ENCODE data around the gene IQSEC3. TPM values are rescaled to one million over a fixed set of nuclear protein-coding genes. Genes with fewer than 3 reads are reported as not detected.

Gene IQSEC3
- total RNA-seq, 1 experiment from 2014 or later = not detected

DNA sequence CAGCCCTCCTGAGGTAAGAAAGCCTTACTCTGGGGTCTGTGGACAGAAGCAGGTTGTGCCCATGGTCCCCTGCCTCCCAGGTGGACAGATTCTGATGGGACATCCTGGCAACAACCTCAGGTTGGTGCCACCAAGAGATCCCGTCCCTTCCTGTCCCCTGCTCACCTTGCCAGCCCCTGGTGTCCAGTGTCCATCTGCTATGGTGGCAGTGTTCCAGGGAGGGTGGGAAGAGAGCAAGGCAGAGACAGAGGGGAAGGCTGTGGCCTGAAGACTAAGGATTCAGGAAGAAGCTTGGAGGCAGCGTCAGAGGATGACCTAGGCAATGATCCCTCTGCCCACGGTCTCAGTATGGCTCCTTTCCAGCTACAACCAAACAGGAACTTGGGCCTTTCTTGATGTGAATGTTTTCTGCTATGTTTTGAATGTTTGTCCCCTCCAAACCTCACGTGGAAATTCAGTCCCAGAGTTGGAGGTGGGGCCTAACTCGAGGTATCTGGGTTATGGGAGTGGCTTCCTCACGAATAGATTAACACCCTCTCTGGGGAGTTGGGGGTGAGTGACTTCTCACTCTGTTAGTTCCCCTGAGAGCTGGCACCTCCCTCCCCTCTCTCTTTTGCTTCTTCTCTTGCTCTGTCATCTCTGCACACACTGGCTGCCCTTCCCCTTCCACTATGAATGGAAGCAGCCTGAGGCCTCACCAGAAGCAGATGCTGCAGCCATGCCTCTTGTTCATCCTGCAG is 26.9 kb downstream of the IQSEC3 start:
- Histone ChIP-seq H3K36me3 (ENCODE audit: insufficient read depth, low read length, poor library complexity, severe bottlenecking) (no peaks in the 10 kb centered on the region), H3K4me3 (ENCODE audit: low read depth, low read length, poor library complexity, severe bottlenecking) (no peak overlapping the region), H3K27me3 (replicated peaks; ENCODE audit: insufficient read depth, low read depth, low read length, poor library complexity) (peaks cover 6% of the 10 kb centered on the region), H3K4me1 (ENCODE audit: insufficient read depth, low read length, poor library complexity, severe bottlenecking) (no peaks in the 10 kb centered on the region), H3K9me3 (ENCODE audit: low read depth, low read length, poor library complexity, severe bottlenecking) (no peaks in the 10 kb centered on the region), H3K27ac (ENCODE audit: low read depth, low read length, poor library complexity, severe bottlenecking) (no peak overlapping the region)
- intact Hi-C loops (cut with micrococcal nuclease; ENCODE audit: unreplicated experiment) = no loop called here
- CTCF ChIA-PET = no interaction called here
- no peak for TF ChIP-seq EZH2 (IDR thresholded peaks at IDR 0.05; ENCODE audit: borderline replicate concordance, low read depth, low read length, poor library complexity, severe bottlenecking)
- TF ChIP-seq, protein P1, sequence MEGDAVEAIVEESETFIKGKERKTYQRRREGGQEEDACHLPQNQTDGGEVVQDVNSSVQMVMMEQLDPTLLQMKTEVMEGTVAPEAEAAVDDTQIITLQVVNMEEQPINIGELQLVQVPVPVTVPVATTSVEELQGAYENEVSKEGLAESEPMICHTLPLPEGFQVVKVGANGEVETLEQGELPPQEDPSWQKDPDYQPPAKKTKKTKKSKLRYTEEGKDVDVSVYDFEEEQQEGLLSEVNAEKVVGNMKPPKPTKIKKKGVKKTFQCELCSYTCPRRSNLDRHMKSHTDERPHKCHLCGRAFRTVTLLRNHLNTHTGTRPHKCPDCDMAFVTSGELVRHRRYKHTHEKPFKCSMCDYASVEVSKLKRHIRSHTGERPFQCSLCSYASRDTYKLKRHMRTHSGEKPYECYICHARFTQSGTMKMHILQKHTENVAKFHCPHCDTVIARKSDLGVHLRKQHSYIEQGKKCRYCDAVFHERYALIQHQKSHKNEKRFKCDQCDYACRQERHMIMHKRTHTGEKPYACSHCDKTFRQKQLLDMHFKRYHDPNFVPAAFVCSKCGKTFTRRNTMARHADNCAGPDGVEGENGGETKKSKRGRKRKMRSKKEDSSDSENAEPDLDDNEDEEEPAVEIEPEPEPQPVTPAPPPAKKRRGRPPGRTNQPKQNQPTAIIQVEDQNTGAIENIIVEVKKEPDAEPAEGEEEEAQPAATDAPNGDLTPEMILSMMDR (conservative IDR thresholded peaks at IDR 0.05; ENCODE audit: low read depth, low read length) = no peak
- POLR2A ChIA-PET (ENCODE audit: low non-redundant PET) = no interaction called here
- no peak for DNase-seq (ENCODE audit: low spot score)
- no TSS peak for BruUV-seq (replicated peaks)

DNA sequence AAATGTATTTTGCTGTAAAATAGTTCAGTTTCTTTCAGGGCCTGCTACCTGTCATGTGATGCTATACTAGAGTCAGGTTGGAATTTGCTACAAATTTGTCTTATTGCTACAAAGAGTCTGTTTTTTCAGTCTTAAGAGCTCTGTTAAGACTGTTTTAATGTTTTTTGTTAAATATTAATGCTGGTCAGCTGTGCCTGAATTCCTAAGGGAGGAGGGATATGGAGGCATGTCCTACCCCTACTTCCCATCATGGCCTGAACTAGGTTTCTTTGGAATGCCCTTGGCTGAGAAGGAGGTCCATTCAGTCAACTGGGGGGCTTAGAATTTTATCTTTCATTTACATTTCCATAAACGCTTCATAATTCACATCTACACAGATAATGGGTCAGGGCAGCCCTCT is 30.0 kb downstream of the IQSEC3 start:
- TF ChIP-seq EZH2 (IDR thresholded peaks at IDR 0.05; ENCODE audit: borderline replicate concordance, low read depth, low read length, poor library complexity, severe bottlenecking) = no peak
- TF ChIP-seq, protein P1 (conservative IDR thresholded peaks at IDR 0.05; ENCODE audit: low read depth, low read length) = no peak
- Histone ChIP-seq H3K9me3 (ENCODE audit: low read depth, low read length, poor library complexity, severe bottlenecking) (no peaks in the 10 kb centered on the region), H3K4me3 (ENCODE audit: low read depth, low read length, poor library complexity, severe bottlenecking) (no peak overlapping the region), H3K27ac (ENCODE audit: low read depth, low read length, poor library complexity, severe bottlenecking) (no peak overlapping the region), H3K36me3 (ENCODE audit: insufficient read depth, low read length, poor library complexity, severe bottlenecking) (no peaks in the 10 kb centered on the region), H3K27me3 (replicated peaks; ENCODE audit: insufficient read depth, low read depth, low read length, poor library complexity) (peaks cover 15% of the 10 kb centered on the region), H3K4me1 (ENCODE audit: insufficient read depth, low read length, poor library complexity, severe bottlenecking) (no peaks in the 10 kb centered on the region)
- CTCF ChIA-PET = no interaction called here
- intact Hi-C loops (cut with micrococcal nuclease; ENCODE audit: unreplicated experiment) = no loop called here
- DNase-seq (ENCODE audit: low spot score) = no peak
- POLR2A ChIA-PET (ENCODE audit: low non-redundant PET) = no interaction called here
- no TSS peak for BruUV-seq (replicated peaks)

DNA sequence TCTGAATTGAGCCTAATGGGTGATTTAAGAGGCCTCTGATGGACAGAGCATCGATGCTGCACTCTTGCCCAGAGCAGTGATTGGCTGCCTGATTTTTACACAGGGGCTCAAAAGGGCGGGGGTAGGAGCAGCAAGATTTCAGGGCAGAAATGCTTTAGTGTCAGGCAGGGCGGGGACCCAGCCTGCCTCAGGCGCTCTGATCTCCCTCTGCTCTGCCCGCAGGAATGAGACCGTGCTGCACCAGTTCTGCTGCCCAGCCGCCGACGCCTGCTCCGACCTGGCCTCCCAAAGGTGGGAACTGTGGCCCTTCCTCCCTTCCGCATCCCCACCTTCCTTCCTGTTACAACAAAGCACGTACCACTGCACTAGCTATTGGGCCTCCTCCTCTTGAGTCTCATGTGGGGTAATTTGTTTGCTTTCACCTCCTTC is 32.4 kb downstream of the IQSEC3 start:
- no peak for DNase-seq (ENCODE audit: low spot score)
- ChIA-PET POLR2A (ENCODE audit: low non-redundant PET) (no interaction called here), CTCF (no interaction called here)
- H3K27me3 ChIP-seq (replicated peaks; ENCODE audit: insufficient read depth, low read depth, low read length, poor library complexity) = peaks cover 15% of the 10 kb centered on the region
- H3K9me3 ChIP-seq (ENCODE audit: low read depth, low read length, poor library complexity, severe bottlenecking) = no peaks in the 10 kb centered on the region
- no peaks in the 10 kb centered on the region for H3K36me3 ChIP-seq (ENCODE audit: insufficient read depth, low read length, poor library complexity, severe bottlenecking)
- no peak overlapping the region for H3K27ac ChIP-seq (ENCODE audit: low read depth, low read length, poor library complexity, severe bottlenecking)
- H3K4me1 ChIP-seq (ENCODE audit: insufficient read depth, low read length, poor library complexity, severe bottlenecking) = no peaks in the 10 kb centered on the region
- H3K4me3 ChIP-seq (ENCODE audit: low read depth, low read length, poor library complexity, severe bottlenecking) = no peak overlapping the region
- intact Hi-C loops (cut with micrococcal nuclease; ENCODE audit: unreplicated experiment) = no loop called here
- no peak for TF ChIP-seq EZH2 (IDR thresholded peaks at IDR 0.05; ENCODE audit: borderline replicate concordance, low read depth, low read length, poor library complexity, severe bottlenecking)
- TF ChIP-seq, protein P1 (conservative IDR thresholded peaks at IDR 0.05; ENCODE audit: low read depth, low read length) = no peak
- no TSS peak for BruUV-seq (replicated peaks)

Measured in A673 (cell line).